Chondrocyte (in vitro differentiated cells): Measurements from ENCODE around the gene PYGM. TPM values are rescaled to one million over a fixed set of nuclear protein-coding genes. Genes with fewer than 3 reads are reported as not detected.
A peak's percentile ranks its signal among the peaks of the same experiment; 100 is the strongest.

Experiments
- DNase-seq: peaks from one replicate; pipeline ENCODE4 v3.0.0; 2021; ENCODE audit warnings: mixed read lengths, low spot score
- H3K27ac Mint-ChIP-seq: one replicate; pipeline ENCODE4 v1.8.0; 2021; ENCODE audit warnings: mild to moderate bottlenecking, moderate library complexity, mixed read lengths; ENCODE audit not compliant: unreplicated experiment
- H3K27me3 Mint-ChIP-seq: 2 replicates; pipeline ENCODE4 v1.8.0; 2021; ENCODE audit warnings: low read depth, mixed read lengths
- H3K36me3 Mint-ChIP-seq: 2 replicates; pipeline ENCODE4 v1.8.0; 2021; ENCODE audit warnings: low read depth, mixed read lengths
- H3K4me1 Mint-ChIP-seq: 2 replicates; pipeline ENCODE4 v1.8.0; 2021; ENCODE audit warnings: low read depth, mild to moderate bottlenecking, mixed read lengths
- H3K4me3 Mint-ChIP-seq: one replicate; pipeline ENCODE4 v1.8.0; 2021; ENCODE audit warnings: mild to moderate bottlenecking, moderate library complexity, mixed read lengths; ENCODE audit not compliant: unreplicated experiment
- H3K9me3 Mint-ChIP-seq: 2 replicates; pipeline ENCODE4 v1.8.0; 2021; ENCODE audit warnings: low read depth, mixed read lengths
- total RNA-seq: library from RNA; stranded (reverse); gene quantifications from 3 replicates; pipeline ENCODE4 v1.2.1, GENCODE V29; 2021
- TF ChIP-seq, protein P1 (sequence below): fragments of 200-600 bp; sonication (generic); IDR thresholded peaks from 2 replicates; pipeline ENCODE4 v1.5.0; 2021; ENCODE audit warnings: antibody characterized with exemption, mild to moderate bottlenecking, moderate library complexity

PYGM gene
- total RNA-seq, 1 donor from 2014 or later = 1.6 TPM

DNA sequence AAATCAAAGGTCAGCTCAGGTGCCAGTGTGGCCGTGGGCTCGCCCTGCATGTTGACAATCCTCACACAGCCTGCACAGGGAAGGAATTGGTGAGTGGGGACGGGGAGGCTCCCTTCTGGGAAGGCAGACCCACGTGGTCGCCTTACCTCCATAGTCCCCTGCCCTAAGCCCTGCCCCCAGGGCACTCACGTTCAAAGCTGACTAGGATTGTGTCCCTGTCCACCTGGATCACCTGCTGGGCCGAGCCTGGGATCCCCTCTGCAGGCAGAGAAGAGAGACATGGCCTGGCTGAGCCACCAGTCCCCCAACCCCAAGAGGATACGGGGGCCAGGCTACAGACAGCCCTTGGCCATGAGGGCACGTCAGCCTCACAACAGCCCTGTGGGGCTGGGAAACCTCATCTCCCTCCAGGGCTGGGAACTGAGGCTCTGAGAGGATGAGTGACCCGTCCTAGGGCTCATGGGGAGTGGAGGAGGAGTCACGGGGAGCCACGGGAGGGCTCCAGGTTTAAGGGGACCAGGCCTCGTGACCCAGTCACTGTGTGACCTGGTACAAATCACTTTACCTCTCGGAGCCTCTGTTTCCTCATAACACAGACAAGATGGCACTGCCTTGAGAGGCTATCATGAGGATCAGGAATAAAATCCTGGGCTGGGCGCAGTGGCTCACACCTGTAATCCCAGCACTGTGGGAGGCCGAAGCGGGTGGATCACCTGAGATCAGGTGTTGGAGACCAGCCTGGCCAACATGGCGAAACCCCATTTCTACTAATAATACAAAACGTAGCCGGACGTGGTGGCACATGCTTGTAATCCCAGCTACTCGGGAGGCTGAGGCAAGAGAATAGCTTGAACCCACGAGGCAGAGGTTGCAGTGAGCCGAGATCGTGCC is 30.7 kb upstream of the PYGM start:
- H3K4me3 Mint-ChIP-seq = no peak overlapping the region
- H3K36me3 Mint-ChIP-seq = peaks cover 1% of the 10 kb centered on the region
- no peaks in the 10 kb centered on the region for H3K9me3 Mint-ChIP-seq
- no peak overlapping the region for H3K27ac Mint-ChIP-seq
- H3K4me1 Mint-ChIP-seq = no peaks in the 10 kb centered on the region
- no peaks in the 10 kb centered on the region for H3K27me3 Mint-ChIP-seq
- DNase-seq = peak; percentile 82
- TF ChIP-seq, protein P1, sequence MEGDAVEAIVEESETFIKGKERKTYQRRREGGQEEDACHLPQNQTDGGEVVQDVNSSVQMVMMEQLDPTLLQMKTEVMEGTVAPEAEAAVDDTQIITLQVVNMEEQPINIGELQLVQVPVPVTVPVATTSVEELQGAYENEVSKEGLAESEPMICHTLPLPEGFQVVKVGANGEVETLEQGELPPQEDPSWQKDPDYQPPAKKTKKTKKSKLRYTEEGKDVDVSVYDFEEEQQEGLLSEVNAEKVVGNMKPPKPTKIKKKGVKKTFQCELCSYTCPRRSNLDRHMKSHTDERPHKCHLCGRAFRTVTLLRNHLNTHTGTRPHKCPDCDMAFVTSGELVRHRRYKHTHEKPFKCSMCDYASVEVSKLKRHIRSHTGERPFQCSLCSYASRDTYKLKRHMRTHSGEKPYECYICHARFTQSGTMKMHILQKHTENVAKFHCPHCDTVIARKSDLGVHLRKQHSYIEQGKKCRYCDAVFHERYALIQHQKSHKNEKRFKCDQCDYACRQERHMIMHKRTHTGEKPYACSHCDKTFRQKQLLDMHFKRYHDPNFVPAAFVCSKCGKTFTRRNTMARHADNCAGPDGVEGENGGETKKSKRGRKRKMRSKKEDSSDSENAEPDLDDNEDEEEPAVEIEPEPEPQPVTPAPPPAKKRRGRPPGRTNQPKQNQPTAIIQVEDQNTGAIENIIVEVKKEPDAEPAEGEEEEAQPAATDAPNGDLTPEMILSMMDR = no peak

DNA sequence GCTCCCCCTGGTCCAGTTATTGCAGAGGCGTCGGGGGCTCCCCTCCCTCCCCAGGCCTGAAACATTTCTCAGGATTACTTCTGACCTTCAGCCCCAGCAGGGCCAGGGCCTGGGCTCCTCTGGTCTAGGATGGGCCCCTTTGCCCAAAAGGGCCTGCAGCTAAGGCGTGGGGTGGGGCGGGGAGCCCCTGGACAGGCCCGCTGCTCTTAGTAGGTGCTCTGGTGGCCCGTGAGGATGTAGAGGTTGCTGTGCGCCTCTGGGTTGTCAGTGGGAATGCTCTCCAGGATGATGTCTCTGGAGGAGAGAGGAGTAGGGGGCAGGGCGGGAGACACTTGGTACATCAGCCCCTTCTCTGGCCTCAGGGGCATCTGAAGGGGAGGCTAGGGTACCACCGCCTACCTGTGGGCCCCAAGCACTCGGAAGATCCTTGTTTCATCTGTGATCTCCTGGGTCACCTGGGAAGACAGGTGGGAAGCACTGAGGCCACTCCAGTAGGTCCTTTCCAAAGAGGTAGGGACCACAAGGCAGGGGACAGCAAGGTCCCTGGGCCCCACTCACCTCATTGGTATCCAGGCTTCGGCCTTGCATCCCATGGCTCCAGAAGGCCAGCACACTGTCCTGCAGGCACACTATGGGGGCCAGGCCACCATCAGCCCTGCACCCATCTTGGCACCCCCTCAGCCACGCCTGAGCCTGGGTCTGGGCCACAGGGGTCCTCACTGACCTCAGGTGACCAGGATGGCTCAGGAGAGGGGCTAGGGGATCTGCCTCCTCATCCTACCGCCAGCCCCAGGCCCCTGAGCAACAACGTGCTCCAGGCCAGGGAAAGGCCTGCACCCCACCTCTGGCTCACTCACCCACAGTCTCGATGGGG is 29.8 kb upstream of the PYGM start:
- Mint-ChIP-seq H3K4me3 (no peak overlapping the region), H3K9me3 (no peaks in the 10 kb centered on the region), H3K4me1 (no peaks in the 10 kb centered on the region), H3K27ac (no peak overlapping the region), H3K27me3 (no peaks in the 10 kb centered on the region), H3K36me3 (peaks cover 1% of the 10 kb centered on the region)
- TF ChIP-seq, protein P1 = no peak
- peak; percentile 87 for DNase-seq

DNA sequence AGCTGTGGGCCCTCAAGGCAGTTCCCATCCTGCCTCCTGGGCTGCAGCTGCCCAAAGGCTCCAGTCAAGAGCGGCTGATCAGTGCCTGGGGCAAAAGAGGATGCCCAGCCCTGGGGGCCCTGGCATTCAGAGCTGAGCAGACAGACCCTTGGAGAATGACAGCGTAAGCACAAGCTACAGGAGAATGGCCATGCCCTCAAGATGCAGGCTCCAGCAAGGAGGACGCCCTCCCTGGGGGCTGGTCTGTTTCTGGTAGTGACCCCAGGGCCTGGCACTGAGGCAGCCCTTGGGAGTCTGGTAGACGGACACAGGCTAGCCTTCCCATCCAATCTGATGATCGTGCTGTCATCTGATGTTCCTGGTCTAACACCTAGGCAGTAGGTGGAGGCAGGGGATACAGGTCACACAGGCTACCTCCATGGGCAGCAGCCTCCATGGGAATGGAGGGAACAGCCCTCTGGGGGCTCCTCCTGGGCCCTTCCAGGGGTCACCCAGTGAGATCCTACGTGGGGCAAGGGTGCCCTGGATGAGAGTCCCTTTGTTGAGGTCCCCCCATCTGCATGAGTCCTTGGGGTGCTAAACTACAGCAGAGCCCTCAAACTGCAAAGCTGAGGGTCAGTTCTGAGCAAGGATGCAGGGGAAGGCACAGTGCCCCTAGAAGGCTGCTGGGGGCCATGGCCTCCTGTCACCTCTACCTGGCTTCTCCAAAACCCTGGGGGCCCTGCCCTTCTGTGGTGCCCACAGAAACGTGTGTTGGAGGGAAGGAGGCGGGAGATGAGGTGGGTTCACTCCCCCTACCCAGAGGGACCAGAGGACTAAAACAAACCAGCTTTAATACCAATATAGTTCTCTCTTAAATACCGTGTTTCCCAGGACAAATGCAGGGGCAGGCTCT is 28.8 kb upstream of the PYGM start:
- Mint-ChIP-seq H3K27ac (no peak overlapping the region), H3K4me3 (no peak overlapping the region), H3K9me3 (no peaks in the 10 kb centered on the region), H3K4me1 (no peaks in the 10 kb centered on the region), H3K27me3 (no peaks in the 10 kb centered on the region), H3K36me3 (peaks cover 1% of the 10 kb centered on the region)
- peak; percentile 81 for DNase-seq
- TF ChIP-seq, protein P1 = no peak

DNA sequence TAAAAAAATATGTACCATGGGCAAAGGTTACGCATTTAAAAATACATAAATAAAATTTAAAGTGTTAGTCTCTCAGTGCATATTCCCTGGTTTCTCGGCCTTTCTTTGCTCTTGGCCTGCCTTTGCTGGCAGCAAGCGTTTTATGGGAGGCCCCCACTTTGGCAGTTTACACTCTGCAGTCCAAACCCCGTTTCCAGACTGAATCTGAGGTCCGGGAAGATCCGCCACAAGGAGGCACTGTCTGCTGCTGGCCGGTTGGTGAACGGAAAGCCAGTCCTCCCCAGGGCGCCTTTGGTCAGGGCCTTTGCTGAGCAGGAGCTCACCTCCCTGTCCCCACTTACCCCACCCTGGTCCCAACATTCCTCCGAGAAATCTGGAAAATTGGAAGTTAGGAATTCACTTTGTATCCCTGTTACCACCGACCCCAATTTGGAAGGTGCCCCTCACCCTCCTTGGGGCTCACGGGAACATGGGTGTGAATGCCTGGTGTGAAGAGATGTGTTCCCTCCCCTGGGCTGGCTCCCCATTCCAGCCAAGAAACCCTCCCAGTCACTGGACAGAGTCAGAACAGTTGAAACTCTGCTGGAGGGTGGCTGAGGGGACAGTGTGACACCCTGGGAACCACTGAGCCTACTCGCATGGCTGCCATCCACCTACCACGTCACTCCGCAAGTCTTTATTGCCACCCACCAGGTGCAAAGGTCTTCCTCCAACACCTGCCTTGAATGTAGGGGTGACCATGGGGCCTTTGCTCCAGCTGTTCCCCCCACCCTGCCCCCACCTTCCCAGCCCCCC is 27.9 kb upstream of the PYGM start:
- no peaks in the 10 kb centered on the region for H3K27me3 Mint-ChIP-seq
- H3K9me3 Mint-ChIP-seq = no peaks in the 10 kb centered on the region
- peaks cover 1% of the 10 kb centered on the region for H3K36me3 Mint-ChIP-seq
- DNase-seq = peak; percentile 87
- TF ChIP-seq, protein P1 = peak; percentile 83
- no peak overlapping the region for H3K4me3 Mint-ChIP-seq
- no peaks in the 10 kb centered on the region for H3K4me1 Mint-ChIP-seq
- H3K27ac Mint-ChIP-seq = no peak overlapping the region
